OCI-LY7 (cell line): ENCODE results near the gene PDZRN3. TPM values are rescaled to one million over a fixed set of nuclear protein-coding genes. Genes with fewer than 3 reads are reported as not detected.

ENCODE experiments used
- BruUV-seq: library from RNA; stranded (reverse); fragments of 400-500 nt; replicated peaks from 2 replicates; lab custom pipeline; 2021; lab: Mats Ljungman, UMichigan
- CTCF ChIA-PET: fragments of 300-600 bp; sonication (Branson Sonifier 250); formaldehyde crosslinking; loops from one replicate; lab custom pipeline; 2022; ENCODE audit warnings: antibody characterized with exemption; ENCODE audit not compliant: unreplicated experiment; lab: Charles Lee
- POLR2A ChIA-PET: fragments of 300-600 bp; sonication (Branson Sonifier 250); formaldehyde crosslinking; loops from one replicate; lab custom pipeline; 2022; ENCODE audit warnings: antibody characterized with exemption; lab: Charles Lee
- DNase-seq: peaks from one replicate; pipeline ENCODE4 v3.0.0-alpha.2; 2015; ENCODE audit warnings: low spot score
- H2AFZ ChIP-seq: fragments of 200-600 bp; sonication (generic), shearing (Covaris generic); 2 replicates; pipeline ENCODE4 v1.6.1; 2014; ENCODE audit warnings: mild to moderate bottlenecking, antibody characterized with exemption, low read length, moderate library complexity
- H3K27ac ChIP-seq: fragments of 200-600 bp; sonication (generic); 2 replicates; pipeline ENCODE4 v1.5.1; 2014; ENCODE audit warnings: mixed run types, low read depth, mild to moderate bottlenecking, moderate library complexity, low read length, inconsistent platforms; ENCODE audit not compliant: poor library complexity, severe bottlenecking
- H3K36me3 ChIP-seq: fragments of 200-600 bp; sonication (generic); 2 replicates; pipeline ENCODE4 v1.6.1; 2014; ENCODE audit warnings: mild to moderate bottlenecking, antibody characterized with exemption, low read length, moderate library complexity, mixed read lengths; ENCODE audit not compliant: insufficient read depth
- H3K4me1 ChIP-seq: fragments of 200-600 bp; sonication (generic); 2 replicates; pipeline ENCODE4 v1.5.1; 2014; ENCODE audit warnings: mild to moderate bottlenecking, low read length; ENCODE audit not compliant: insufficient read depth, poor library complexity, severe bottlenecking
- H3K4me2 ChIP-seq: fragments of 200-600 bp; sonication (generic); 2 replicates; pipeline ENCODE4 v1.6.1; 2014; ENCODE audit warnings: mild to moderate bottlenecking, low read length
- H3K4me3 ChIP-seq: fragments of 200-600 bp; sonication (generic); 2 replicates; pipeline ENCODE4 v1.5.1; 2014; ENCODE audit warnings: mild to moderate bottlenecking, low read depth, low read length; ENCODE audit not compliant: poor library complexity, severe bottlenecking
- H3K79me2 ChIP-seq: fragments of 200-600 bp; sonication (generic); 2 replicates; pipeline ENCODE4 v1.6.1; 2016; ENCODE audit warnings: low read depth, mild to moderate bottlenecking, low read length, moderate library complexity, mixed read lengths; ENCODE audit not compliant: insufficient read depth
- H3K9me2 ChIP-seq: fragments of 200-600 bp; sonication (generic); 2 replicates; pipeline ENCODE4 v1.6.1; 2016; ENCODE audit warnings: mild to moderate bottlenecking, low read length, mixed read lengths; ENCODE audit not compliant: insufficient read depth
- H3K9me3 ChIP-seq: fragments of 200-600 bp; sonication (generic); 2 replicates; pipeline ENCODE4 v1.6.1; 2014; ENCODE audit warnings: mild to moderate bottlenecking, mixed run types, low read length, mixed read lengths
- H4K20me1 ChIP-seq: fragments of 200-600 bp; sonication (generic); 2 replicates; pipeline ENCODE4 v1.6.1; 2014; ENCODE audit warnings: mild to moderate bottlenecking, antibody characterized with exemption, low read length, moderate library complexity, mixed read lengths; ENCODE audit not compliant: insufficient read depth
- EZH2phosphoT487 ChIP-seq: fragments of 200-600 bp; sonication (generic); IDR thresholded peaks from 2 replicates; pipeline ENCODE4 v1.6.1; 2018; ENCODE audit warnings: low read depth, borderline replicate concordance, mild to moderate bottlenecking, mixed run types, antibody characterized with exemption, low read length, moderate library complexity, mixed read lengths
- intact Hi-C: fragments of 100-400 bp; cut with micrococcal nuclease; formaldehyde crosslinking; loops from one replicate; pipeline ENCODE4 v1.10.0; 2022; ENCODE audit not compliant: unreplicated experiment
- total RNA-seq, 2 experiments: library from RNA; depleted of rRNA in 1 of 2; stranded (reverse); fragments of >200 nt in 1 of 2; shearing (Covaris generic) in 1 of 2; gene quantifications; 2 replicates each; pipeline ENCODE4 v1.2.3, GENCODE V29; 2014 to 2022
- TF ChIP-seq, protein P1 (sequence below): fragments of 200-600 bp; sonication (generic); conservative IDR thresholded peaks from 2 replicates; pipeline ENCODE4 v1.5.1; 2014; ENCODE audit warnings: mild to moderate bottlenecking, antibody characterized with exemption, low read length, moderate library complexity, mixed read lengths

Gene PDZRN3
- total RNA-seq, 2 experiments from 2014 or later: 0.95 TPM; not detected in 1

DNA sequence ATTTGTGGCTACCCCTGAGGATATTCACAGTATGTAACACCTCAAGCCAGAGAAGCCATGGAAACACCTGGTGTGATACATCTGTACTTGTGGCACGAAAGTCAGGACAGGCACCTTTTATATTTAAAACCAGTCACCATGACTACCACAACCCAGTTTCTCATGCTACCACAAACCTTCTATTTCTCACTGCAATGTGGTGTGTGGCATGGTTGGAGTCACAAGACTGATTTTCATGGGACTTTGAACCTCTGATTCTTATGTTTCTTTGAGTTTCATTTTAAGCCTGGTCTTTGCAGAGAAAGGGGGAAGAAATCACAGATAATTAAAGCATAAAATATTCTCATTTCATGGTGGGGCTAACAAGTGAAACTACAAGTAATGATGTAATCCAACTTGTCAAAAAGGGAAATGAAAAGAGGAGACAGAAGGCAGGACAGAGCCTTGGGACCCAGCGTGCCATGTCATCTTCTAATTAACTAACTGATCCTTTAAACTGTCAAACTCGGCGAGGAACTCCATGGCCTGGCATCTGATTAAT is 175.9 kb downstream of the PDZRN3 start:
- H3K4me2 ChIP-seq: peak overlapping the region; percentile 70
- CTCF ChIA-PET: no interaction called here
- H3K36me3 ChIP-seq: no peaks in the 10 kb centered on the region
- H3K9me2 ChIP-seq: no peaks in the 10 kb centered on the region
- POLR2A ChIA-PET: interaction anchor here (0.7 to 1.6 kb wide), 7 partner anchors 9 to 54 kb away, joined by 3 to 9 read pairs (median 4); no protein-coding TSS in a partner anchor
- BruUV-seq: no TSS peak
- no peaks in the 10 kb centered on the region for H4K20me1 ChIP-seq
- peak; percentile 56 for DNase-seq
- peak overlapping the region; percentile 41 for H2AFZ ChIP-seq
- peak overlapping the region; percentile 78 for H3K27ac ChIP-seq
- no peaks in the 10 kb centered on the region for H3K9me3 ChIP-seq
- H3K4me1 ChIP-seq: peaks cover 46% of the 10 kb centered on the region
- intact Hi-C loops: no loop called here
- TF ChIP-seq, protein P1, sequence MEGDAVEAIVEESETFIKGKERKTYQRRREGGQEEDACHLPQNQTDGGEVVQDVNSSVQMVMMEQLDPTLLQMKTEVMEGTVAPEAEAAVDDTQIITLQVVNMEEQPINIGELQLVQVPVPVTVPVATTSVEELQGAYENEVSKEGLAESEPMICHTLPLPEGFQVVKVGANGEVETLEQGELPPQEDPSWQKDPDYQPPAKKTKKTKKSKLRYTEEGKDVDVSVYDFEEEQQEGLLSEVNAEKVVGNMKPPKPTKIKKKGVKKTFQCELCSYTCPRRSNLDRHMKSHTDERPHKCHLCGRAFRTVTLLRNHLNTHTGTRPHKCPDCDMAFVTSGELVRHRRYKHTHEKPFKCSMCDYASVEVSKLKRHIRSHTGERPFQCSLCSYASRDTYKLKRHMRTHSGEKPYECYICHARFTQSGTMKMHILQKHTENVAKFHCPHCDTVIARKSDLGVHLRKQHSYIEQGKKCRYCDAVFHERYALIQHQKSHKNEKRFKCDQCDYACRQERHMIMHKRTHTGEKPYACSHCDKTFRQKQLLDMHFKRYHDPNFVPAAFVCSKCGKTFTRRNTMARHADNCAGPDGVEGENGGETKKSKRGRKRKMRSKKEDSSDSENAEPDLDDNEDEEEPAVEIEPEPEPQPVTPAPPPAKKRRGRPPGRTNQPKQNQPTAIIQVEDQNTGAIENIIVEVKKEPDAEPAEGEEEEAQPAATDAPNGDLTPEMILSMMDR: no peak
- TF ChIP-seq EZH2phosphoT487: no peak
- peak overlapping the region; percentile 12 for H3K4me3 ChIP-seq
- H3K79me2 ChIP-seq: no peaks in the 10 kb centered on the region

DNA sequence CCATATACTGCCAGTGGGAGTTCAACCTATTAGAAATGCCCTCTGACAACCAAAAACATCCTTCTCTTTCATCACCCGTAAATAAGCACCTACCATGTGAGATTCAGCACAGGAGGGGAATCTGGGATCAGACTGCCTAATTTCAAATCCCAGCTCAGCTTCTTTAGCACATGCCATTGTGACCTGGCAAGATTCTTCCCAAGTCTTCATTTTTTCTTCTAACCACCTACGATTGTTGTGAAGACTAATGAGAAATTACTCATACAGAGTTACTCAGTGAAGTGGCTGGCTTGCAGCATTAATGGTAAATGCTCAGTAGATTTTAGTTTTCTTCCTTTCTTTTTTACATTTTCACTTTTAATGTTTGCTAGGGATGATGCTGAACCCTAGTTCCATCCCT is 176.7 kb downstream of the PDZRN3 start:
- Histone ChIP-seq H3K27ac (peak overlapping the region; percentile 78), H3K4me3 (no peak overlapping the region), H3K9me2 (no peaks in the 10 kb centered on the region), H3K36me3 (no peaks in the 10 kb centered on the region), H3K9me3 (no peaks in the 10 kb centered on the region), H3K4me2 (peak overlapping the region; percentile 70), H3K79me2 (no peaks in the 10 kb centered on the region), H2AFZ (no peak overlapping the region), H3K4me1 (peaks cover 46% of the 10 kb centered on the region), H4K20me1 (no peaks in the 10 kb centered on the region)
- ChIA-PET POLR2A (interaction anchor here (0.9 to 1.6 kb wide), 6 partner anchors 9 to 52 kb away, joined by 3 to 9 read pairs (median 4); no protein-coding TSS in a partner anchor), CTCF (interaction anchor here (1.2 kb wide), 1 partner anchor 16 kb away, joined by 4 read pairs; no protein-coding TSS in a partner anchor)
- intact Hi-C loops: no loop called here
- DNase-seq: no peak
- no TSS peak for BruUV-seq
- TF ChIP-seq, protein P1: no peak
- TF ChIP-seq EZH2phosphoT487: no peak

DNA sequence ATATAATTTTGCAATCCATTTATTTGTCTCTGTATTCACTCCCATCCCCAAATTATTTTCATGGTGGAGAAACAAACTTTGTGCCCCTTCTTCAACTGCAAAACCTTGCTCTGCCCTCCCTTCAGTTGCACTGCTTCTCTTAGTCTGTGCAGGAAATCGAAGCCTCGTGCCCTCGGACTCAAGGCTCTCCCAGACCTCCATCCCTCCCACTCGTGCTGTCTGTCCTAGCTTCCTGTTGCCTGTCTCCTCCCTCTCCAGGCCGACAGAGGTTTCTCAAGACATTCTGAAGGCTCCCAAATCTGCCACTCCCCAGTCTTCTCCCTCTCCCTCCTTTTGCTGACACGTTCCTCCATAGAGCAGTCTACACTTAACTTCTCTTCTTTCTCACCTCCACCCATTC is 177.6 kb downstream of the PDZRN3 start:
- DNase-seq: no peak
- TF ChIP-seq, protein P1: no peak
- no peak overlapping the region for H3K4me3 ChIP-seq
- no peak overlapping the region for H3K27ac ChIP-seq
- H3K4me2 ChIP-seq: no peak overlapping the region
- no peak overlapping the region for H2AFZ ChIP-seq
- intact Hi-C loops: no loop called here
- no peaks in the 10 kb centered on the region for H3K9me2 ChIP-seq
- H3K9me3 ChIP-seq: no peaks in the 10 kb centered on the region
- ChIA-PET POLR2A (interaction anchor here (1.6 kb wide), 2 partner anchors 9 to 39 kb away, joined by 4 to 9 read pairs; no protein-coding TSS in a partner anchor), CTCF (interaction anchor here (1.2 kb wide), 1 partner anchor 16 kb away, joined by 4 read pairs; no protein-coding TSS in a partner anchor)
- no peaks in the 10 kb centered on the region for H3K79me2 ChIP-seq
- peaks cover 43% of the 10 kb centered on the region for H3K4me1 ChIP-seq
- BruUV-seq: no TSS peak
- no peaks in the 10 kb centered on the region for H3K36me3 ChIP-seq
- no peaks in the 10 kb centered on the region for H4K20me1 ChIP-seq
